Frontal cortex (tissue), 4 donors: ENCODE results near the gene MRC2. TPM values are rescaled to one million over a fixed set of nuclear protein-coding genes. Genes with fewer than 3 reads are reported as not detected.

Experiments used
- DNase-seq, 2 donors: peaks; one replicate each; pipeline ENCODE4 v3.0.0; 2012; ENCODE audit warnings: low spot score in 2 of 2
- FAIRE-seq: peaks from 2 replicates; lab custom pipeline; 2012; peaks lifted over from hg19 to GRCh38; lab: Jason Lieb, UNC
- total RNA-seq: library from RNA; depleted of rRNA; stranded (reverse); fragments of >200 nt; gene quantifications from one replicate; pipeline ENCODE4 v1.2.3, GENCODE V29; 2014
- donor health status: control.
- donor health status: control.
- donor health status: control.

MRC2 gene
- total RNA-seq, 1 donor from 2014 or later: 13.5 TPM

GRCh38 chr17:62713086-62713881 is 85.8 kb downstream of the MRC2 start:
- no peak for DNase-seq

GRCh38 chr17:62714016-62714777 is 86.7 kb downstream of the MRC2 start:
- FAIRE-seq (no peak), DNase-seq (no peak)

More at GRCh38 chr17:62713086-62713881, 85.8 kb downstream of the MRC2 start:
- FAIRE-seq: no peak

- no peak for FAIRE-seq
These were observed 88.5 kb downstream of the MRC2 start for GRCh38 chr17:62715882-62716390.

GRCh38 chr17:62716834-62717588 is 89.5 kb downstream of the MRC2 start:
- DNase-seq: no peak
- FAIRE-seq: no peak

More at GRCh38 chr17:62715882-62716390, 88.5 kb downstream of the MRC2 start:
- no peak for DNase-seq

- no peak for DNase-seq
- no peak for FAIRE-seq
These were observed 90.1 kb downstream of the MRC2 start for GRCh38 chr17:62717589-62717855.

GRCh38 chr17:62717889-62718288 is 90.4 kb downstream of the MRC2 start:
- FAIRE-seq (no peak), DNase-seq (no peak)

GRCh38 chr17:62718429-62718828 is 91.0 kb downstream of the MRC2 start:
- FAIRE-seq (no peak), DNase-seq (no peak)

GRCh38 chr17:62719586-62719985 is 92.1 kb downstream of the MRC2 start:
- DNase-seq: no peak
- no peak for FAIRE-seq

GRCh38 chr17:62720126-62720850 is 92.8 kb downstream of the MRC2 start:
- no peak for DNase-seq
- no peak for FAIRE-seq

GRCh38 chr17:62722625-62723024 is 95.2 kb downstream of the MRC2 start:
- DNase-seq: no peak
- no peak for FAIRE-seq

GRCh38 chr17:62723842-62724241 is 96.4 kb downstream of the MRC2 start:
- no peak for DNase-seq
- no peak for FAIRE-seq

GRCh38 chr17:62724398-62725146 is 97.1 kb downstream of the MRC2 start:
- DNase-seq (no peak), FAIRE-seq (no peak)

- DNase-seq: no peak
- FAIRE-seq: no peak
These were observed 98.3 kb downstream of the MRC2 start for GRCh38 chr17:62725791-62726249.

- FAIRE-seq (no peak), DNase-seq (no peak)
These were observed 100.6 kb downstream of the MRC2 start for GRCh38 chr17:62727916-62728672.

- FAIRE-seq (no peak), DNase-seq (no peak)
These were observed 104.7 kb downstream of the MRC2 start for GRCh38 chr17:62732125-62732524.

GRCh38 chr17:62735044-62735651 is 107.7 kb downstream of the MRC2 start:
- DNase-seq: no peak
- FAIRE-seq: no peak

GRCh38 chr17:62737513-62737912 is 110.0 kb downstream of the MRC2 start:
- DNase-seq (no peak), FAIRE-seq (no peak)

GRCh38 chr17:62738281-62738680 is 110.8 kb downstream of the MRC2 start:
- no peak for DNase-seq
- FAIRE-seq: no peak
